KMS-11 (cell line): ENCODE data around the gene UBQLN2.
"Not testable (repeated sequence)": the region's sequence is repeated elsewhere in the genome, so short reads cannot be mapped to it uniquely, and the experiment has no call there.

ENCODE experiments used
- H2AFZ ChIP-seq: fragments of 200-600 bp; sonication (generic); 2 replicates; pipeline ENCODE4 v1.6.1; 2016; ENCODE audit warnings: antibody characterized with exemption, mixed run types, low read depth
- H3K27ac ChIP-seq: fragments of 200-600 bp; sonication (generic); 2 replicates; pipeline ENCODE4 v1.6.1; 2016; ENCODE audit warnings: mild to moderate bottlenecking, mixed run types
- H3K27me3 ChIP-seq: fragments of 200-600 bp; sonication (generic); 2 replicates; pipeline ENCODE4 v1.6.1; 2017; ENCODE audit warnings: mild to moderate bottlenecking, low read depth, mixed run types, moderate library complexity; ENCODE audit not compliant: insufficient read depth
- H3K36me3 ChIP-seq: fragments of 200-600 bp; sonication (generic); 2 replicates; pipeline ENCODE4 v1.6.1; 2017; ENCODE audit warnings: mild to moderate bottlenecking, mixed run types; ENCODE audit not compliant: insufficient read depth
- H3K4me1 ChIP-seq: fragments of 200-600 bp; sonication (generic); 2 replicates; pipeline ENCODE4 v1.6.1; 2016; ENCODE audit warnings: mild to moderate bottlenecking, low read depth, mixed run types; ENCODE audit not compliant: poor library complexity, severe bottlenecking
- H3K4me2 ChIP-seq: fragments of 200-600 bp; sonication (generic); 2 replicates; pipeline ENCODE4 v1.7.0; 2016; ENCODE audit warnings: mild to moderate bottlenecking, mixed run types
- H3K4me3 ChIP-seq: fragments of 200-600 bp; sonication (generic); IDR thresholded peaks from 2 replicates; pipeline ENCODE4 v1.6.1; 2017; ENCODE audit warnings: low read depth, low read length, mixed read lengths; ENCODE audit not compliant: insufficient read depth
- H3K79me2 ChIP-seq: fragments of 200-600 bp; sonication (generic); 2 replicates; pipeline ENCODE4 v1.6.1; 2016; ENCODE audit warnings: low read depth, mixed run types; ENCODE audit not compliant: insufficient read depth
- H3K9ac ChIP-seq: fragments of 200-600 bp; sonication (generic); 2 replicates; pipeline ENCODE4 v1.6.1; 2016; ENCODE audit warnings: mild to moderate bottlenecking, mixed run types
- H4K20me1 ChIP-seq: fragments of 200-600 bp; sonication (generic); 2 replicates; pipeline ENCODE4 v1.6.1; 2016; ENCODE audit warnings: mild to moderate bottlenecking, mixed run types; ENCODE audit not compliant: insufficient read depth
- TF ChIP-seq, protein P1 (sequence below): fragments of 200-600 bp; sonication (generic); conservative IDR thresholded peaks from 2 replicates; pipeline ENCODE4 v1.6.1; 2017; ENCODE audit warnings: low read depth, mild to moderate bottlenecking, antibody characterized with exemption, low read length, moderate library complexity, mixed read lengths

UBQLN2 gene

DNA sequence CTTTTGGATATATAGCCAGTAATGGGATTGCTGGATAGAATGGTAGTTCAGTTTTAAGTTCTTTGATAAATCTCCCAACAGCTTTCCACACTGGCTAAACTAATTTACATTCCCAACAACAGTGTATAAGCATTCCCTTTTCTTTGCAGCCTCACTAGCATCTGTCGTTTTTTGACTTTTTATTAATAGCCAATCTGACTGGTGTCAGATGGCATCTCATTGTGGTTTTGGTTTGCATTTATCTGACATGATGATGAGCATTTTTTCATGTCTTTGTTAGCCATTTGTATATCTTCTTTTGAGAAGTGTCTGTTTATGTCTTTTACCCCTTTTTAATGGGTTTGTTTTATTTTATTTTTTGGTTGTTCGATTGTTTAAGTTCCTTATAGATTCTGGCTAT is 13.3 kb downstream of the UBQLN2 start:
- Histone ChIP-seq H3K27ac (no peak overlapping the region), H3K36me3 (no peaks in the 10 kb centered on the region), H3K4me2 (no peak overlapping the region), H3K79me2 (peaks cover 28% of the 10 kb centered on the region; the same call in 1 of the 2 replicates), H3K4me1 (peaks cover 7% of the 10 kb centered on the region), H3K27me3 (no peaks in the 10 kb centered on the region), H3K9ac (no peak overlapping the region), H4K20me1 (no peaks in the 10 kb centered on the region), H3K4me3 (no peak overlapping the region), H2AFZ (no peak overlapping the region)
- TF ChIP-seq, protein P1, sequence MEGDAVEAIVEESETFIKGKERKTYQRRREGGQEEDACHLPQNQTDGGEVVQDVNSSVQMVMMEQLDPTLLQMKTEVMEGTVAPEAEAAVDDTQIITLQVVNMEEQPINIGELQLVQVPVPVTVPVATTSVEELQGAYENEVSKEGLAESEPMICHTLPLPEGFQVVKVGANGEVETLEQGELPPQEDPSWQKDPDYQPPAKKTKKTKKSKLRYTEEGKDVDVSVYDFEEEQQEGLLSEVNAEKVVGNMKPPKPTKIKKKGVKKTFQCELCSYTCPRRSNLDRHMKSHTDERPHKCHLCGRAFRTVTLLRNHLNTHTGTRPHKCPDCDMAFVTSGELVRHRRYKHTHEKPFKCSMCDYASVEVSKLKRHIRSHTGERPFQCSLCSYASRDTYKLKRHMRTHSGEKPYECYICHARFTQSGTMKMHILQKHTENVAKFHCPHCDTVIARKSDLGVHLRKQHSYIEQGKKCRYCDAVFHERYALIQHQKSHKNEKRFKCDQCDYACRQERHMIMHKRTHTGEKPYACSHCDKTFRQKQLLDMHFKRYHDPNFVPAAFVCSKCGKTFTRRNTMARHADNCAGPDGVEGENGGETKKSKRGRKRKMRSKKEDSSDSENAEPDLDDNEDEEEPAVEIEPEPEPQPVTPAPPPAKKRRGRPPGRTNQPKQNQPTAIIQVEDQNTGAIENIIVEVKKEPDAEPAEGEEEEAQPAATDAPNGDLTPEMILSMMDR: no peak

DNA sequence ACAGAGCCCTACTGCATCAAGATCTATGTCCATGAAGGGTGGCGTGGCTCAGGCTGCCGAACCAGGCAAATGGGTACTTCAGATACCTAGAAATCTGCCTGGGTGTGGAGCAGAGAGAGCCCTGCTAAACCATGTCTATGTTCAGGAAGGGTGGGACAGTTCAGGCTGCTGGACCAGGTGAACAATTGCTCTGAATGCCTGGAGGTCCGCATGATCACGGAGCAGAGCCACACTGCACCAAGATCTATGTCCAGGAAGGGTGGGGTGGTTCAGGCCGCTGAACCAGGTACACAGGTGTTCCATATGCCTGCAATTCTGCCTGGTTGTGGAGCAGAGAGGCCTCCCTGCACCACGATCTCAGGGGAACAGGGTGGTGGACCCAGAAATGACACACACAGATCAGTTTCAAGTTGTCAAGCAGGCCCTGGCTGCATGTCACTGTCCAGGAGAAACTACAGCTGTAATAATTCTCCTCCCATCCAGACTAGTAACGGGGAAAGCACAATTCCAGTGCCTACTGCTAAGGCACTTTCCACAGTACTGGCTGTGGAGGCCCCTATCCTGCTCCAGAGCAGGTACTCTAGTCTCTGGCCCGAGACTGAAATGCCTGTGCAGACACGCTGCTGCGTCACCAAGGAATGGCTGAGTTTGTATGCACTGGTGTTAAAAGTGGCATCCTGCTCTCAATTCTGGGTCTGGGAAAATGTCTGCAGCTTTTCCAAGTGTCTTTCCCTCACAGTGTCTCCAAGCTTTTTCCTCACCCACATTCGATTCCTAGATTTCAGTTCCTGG is 25.2 kb downstream of the UBQLN2 start:
- no peaks in the 10 kb centered on the region for H3K27me3 ChIP-seq
- no peak overlapping the region for H3K4me2 ChIP-seq
- no peak overlapping the region for H2AFZ ChIP-seq
- H3K4me1 ChIP-seq: no peaks in the 10 kb centered on the region
- H3K79me2 ChIP-seq: no peaks in the 10 kb centered on the region
- H3K27ac ChIP-seq: no peak overlapping the region
- H3K9ac ChIP-seq: no peak overlapping the region
- no peaks in the 10 kb centered on the region for H3K36me3 ChIP-seq
- H3K4me3 ChIP-seq: no peak overlapping the region
- TF ChIP-seq, protein P1: no peak
- H4K20me1 ChIP-seq: no peaks in the 10 kb centered on the region

DNA sequence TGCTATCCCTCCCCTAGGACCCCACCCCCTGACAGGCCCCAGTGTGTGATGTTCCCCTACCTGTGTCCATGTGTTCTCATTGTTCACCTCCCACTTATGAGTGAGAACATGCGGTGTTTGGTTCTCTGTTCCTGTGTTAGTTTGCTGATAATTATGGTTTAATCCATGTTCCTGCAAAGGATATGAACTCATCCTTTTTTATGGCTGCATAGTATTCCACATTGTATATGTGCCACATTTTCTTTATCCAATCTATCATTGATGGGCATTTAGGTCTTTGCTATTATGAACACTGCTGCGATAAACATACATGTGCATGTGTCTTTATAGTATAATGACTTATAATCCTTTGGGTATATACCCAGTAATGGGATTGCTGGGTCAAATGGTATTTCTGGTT is 28.4 kb downstream of the UBQLN2 start:
- not testable (repeated sequence) for H3K4me1 ChIP-seq, H3K27me3 ChIP-seq, H4K20me1 ChIP-seq, H3K79me2 ChIP-seq, H3K4me2 ChIP-seq, H3K9ac ChIP-seq, H2AFZ ChIP-seq, H3K36me3 ChIP-seq, H3K4me3 ChIP-seq, H3K27ac ChIP-seq

DNA sequence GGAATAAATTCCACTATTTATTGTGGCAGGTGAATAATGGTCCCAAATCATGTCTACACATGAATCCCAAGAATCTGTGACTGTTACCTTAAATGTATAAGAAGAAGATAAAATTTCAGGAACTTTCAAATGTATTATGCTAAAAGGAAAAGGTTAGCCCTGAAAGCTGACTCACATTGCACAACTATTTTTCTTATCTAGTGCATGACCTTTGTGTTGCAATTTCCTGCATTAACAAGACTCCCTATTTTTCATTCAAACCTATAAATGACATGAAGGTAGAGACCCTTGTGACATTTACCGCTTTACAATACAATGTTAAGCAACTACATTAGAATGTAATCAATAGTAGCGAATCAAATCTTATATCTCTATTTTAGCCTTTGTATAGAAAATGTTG is 36.7 kb downstream of the UBQLN2 start:
- Histone ChIP-seq H3K4me1 (no peaks in the 10 kb centered on the region), H3K27me3 (no peaks in the 10 kb centered on the region), H3K9ac (no peak overlapping the region), H4K20me1 (no peaks in the 10 kb centered on the region), H3K79me2 (no peaks in the 10 kb centered on the region), H3K4me2 (no peak overlapping the region), H2AFZ (no peak overlapping the region), H3K27ac (no peak overlapping the region), H3K36me3 (no peaks in the 10 kb centered on the region), H3K4me3 (no peak overlapping the region)
- TF ChIP-seq, protein P1: no peak

DNA sequence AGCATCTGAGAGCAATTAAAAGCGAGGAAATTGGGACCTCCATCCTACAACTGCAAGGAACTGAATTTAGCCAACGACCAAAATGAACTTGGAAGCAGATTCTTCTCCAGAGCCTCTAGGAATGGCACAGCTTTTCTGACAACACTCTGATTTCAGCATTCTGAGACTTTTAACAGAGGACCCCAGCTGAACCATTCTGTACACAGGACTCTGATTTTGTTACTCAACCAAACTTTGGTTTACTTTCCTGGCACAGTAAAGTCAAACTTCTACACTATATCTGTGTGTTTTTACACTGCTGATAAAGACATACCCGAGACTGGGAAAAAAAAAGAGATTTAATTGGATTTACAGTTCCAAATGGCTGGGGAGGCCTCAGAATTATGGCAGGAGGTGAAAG is 37.6 kb downstream of the UBQLN2 start:
- no peaks in the 10 kb centered on the region for H3K27me3 ChIP-seq

More for the DNA sequence above, 37.6 kb downstream of the UBQLN2 start:
- Histone ChIP-seq H3K79me2 (no peaks in the 10 kb centered on the region), H3K9ac (no peak overlapping the region), H3K4me2 (no peak overlapping the region), H3K4me3 (no peak overlapping the region), H3K27ac (no peak overlapping the region), H3K36me3 (no peaks in the 10 kb centered on the region), H3K4me1 (no peaks in the 10 kb centered on the region), H4K20me1 (no peaks in the 10 kb centered on the region), H2AFZ (no peak overlapping the region)
- TF ChIP-seq, protein P1: no peak
